Cardiac muscle cell (in vitro differentiated cells and primary cell): ENCODE measurements around the gene MYPN. TPM values are rescaled to one million over a fixed set of nuclear protein-coding genes. Genes with fewer than 3 reads are reported as not detected.

Experiments
- DNase-seq, 2 donors: peaks; one replicate each; pipeline versions ENCODE4 v3.0.0 to v3.0.0-alpha.2; 2010 to 2017; ENCODE audit warnings: low read depth in 1 of 2, low spot score in 1 of 2
- H3K27ac ChIP-seq: fragments of 200-600 bp; sonication (generic); 2 replicates; pipeline ENCODE4 v1.5.1; 2016
- H3K27me3 ChIP-seq: fragments of 200-600 bp; sonication (generic); 2 replicates; pipeline ENCODE4 v1.6.0; 2016; ENCODE audit warnings: control low read depth
- H3K36me3 ChIP-seq: fragments of 200-600 bp; sonication (generic); 2 replicates; pipeline ENCODE4 v1.5.1; 2016; ENCODE audit warnings: control low read depth
- H3K4me1 ChIP-seq: fragments of 200-600 bp; sonication (generic); 2 replicates; pipeline ENCODE4 v1.8.1; 2017; ENCODE audit warnings: low read depth, mild to moderate bottlenecking, mixed run types
- H3K4me3 ChIP-seq: fragments of 200-600 bp; sonication (generic); 2 replicates; pipeline ENCODE4 v1.5.1; 2016; ENCODE audit warnings: mild to moderate bottlenecking
- H3K9me3 ChIP-seq: fragments of 200-600 bp; sonication (generic); 2 replicates; pipeline ENCODE4 v1.5.1; 2017; ENCODE audit warnings: low read depth, mild to moderate bottlenecking, control low read depth
- polyA plus RNA-seq: library from polyadenylated mRNA; unstranded; fragments of >200 nt; fragmentation: Nextera tagmentation; extraction: Ambion mirVana; gene quantifications from 2 replicates; pipeline ENCODE4 v1.2.1, GENCODE V29; 2016
- total RNA-seq: library from RNA; depleted of rRNA; stranded (reverse); fragments of >200 nt; gene quantifications from 2 replicates; pipeline ENCODE4 v1.2.3, GENCODE V29; 2016
- TF ChIP-seq, protein P1 (sequence below): IDR thresholded peaks from 2 replicates; pipeline ENCODE4 v1.5.1; 2012; ENCODE audit warnings: low read depth, mild to moderate bottlenecking, low read length

Gene MYPN
- total and polyA plus RNA-seq, 2 experiments from 2014 or later, result 3.9 TPM

GRCh38 chr10:68121020-68121743, 11.9 kb downstream of the MYPN start:
- H3K27ac ChIP-seq, result no peak overlapping the region
- H3K4me3 ChIP-seq, result no peak overlapping the region
- no peaks in the 10 kb centered on the region for H3K9me3 ChIP-seq
- no peaks in the 10 kb centered on the region for H3K27me3 ChIP-seq
- TF ChIP-seq, protein P1, sequence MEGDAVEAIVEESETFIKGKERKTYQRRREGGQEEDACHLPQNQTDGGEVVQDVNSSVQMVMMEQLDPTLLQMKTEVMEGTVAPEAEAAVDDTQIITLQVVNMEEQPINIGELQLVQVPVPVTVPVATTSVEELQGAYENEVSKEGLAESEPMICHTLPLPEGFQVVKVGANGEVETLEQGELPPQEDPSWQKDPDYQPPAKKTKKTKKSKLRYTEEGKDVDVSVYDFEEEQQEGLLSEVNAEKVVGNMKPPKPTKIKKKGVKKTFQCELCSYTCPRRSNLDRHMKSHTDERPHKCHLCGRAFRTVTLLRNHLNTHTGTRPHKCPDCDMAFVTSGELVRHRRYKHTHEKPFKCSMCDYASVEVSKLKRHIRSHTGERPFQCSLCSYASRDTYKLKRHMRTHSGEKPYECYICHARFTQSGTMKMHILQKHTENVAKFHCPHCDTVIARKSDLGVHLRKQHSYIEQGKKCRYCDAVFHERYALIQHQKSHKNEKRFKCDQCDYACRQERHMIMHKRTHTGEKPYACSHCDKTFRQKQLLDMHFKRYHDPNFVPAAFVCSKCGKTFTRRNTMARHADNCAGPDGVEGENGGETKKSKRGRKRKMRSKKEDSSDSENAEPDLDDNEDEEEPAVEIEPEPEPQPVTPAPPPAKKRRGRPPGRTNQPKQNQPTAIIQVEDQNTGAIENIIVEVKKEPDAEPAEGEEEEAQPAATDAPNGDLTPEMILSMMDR, result no peak
- DNase-seq, result no peak
- no peaks in the 10 kb centered on the region for H3K36me3 ChIP-seq
- H3K4me1 ChIP-seq, result no peaks in the 10 kb centered on the region

GRCh38 chr10:68121852-68122251, 12.6 kb downstream of the MYPN start:
- Histone ChIP-seq H3K4me1 (no peaks in the 10 kb centered on the region), H3K27ac (no peak overlapping the region), H3K9me3 (no peaks in the 10 kb centered on the region), H3K36me3 (no peaks in the 10 kb centered on the region), H3K27me3 (no peaks in the 10 kb centered on the region), H3K4me3 (no peak overlapping the region)
- TF ChIP-seq, protein P1, result no peak
- no peak for DNase-seq

GRCh38 chr10:68124718-68125117, 15.4 kb downstream of the MYPN start:
- H3K4me1 ChIP-seq, result no peaks in the 10 kb centered on the region
- no peaks in the 10 kb centered on the region for H3K27me3 ChIP-seq
- no peaks in the 10 kb centered on the region for H3K9me3 ChIP-seq
- no peak for DNase-seq
- H3K36me3 ChIP-seq, result no peaks in the 10 kb centered on the region
- TF ChIP-seq, protein P1, result no peak
- H3K4me3 ChIP-seq, result no peak overlapping the region
- H3K27ac ChIP-seq, result no peak overlapping the region

GRCh38 chr10:68125772-68126171, 16.5 kb downstream of the MYPN start:
- no peaks in the 10 kb centered on the region for H3K4me1 ChIP-seq
- no peaks in the 10 kb centered on the region for H3K9me3 ChIP-seq
- no peak overlapping the region for H3K27ac ChIP-seq
- no peaks in the 10 kb centered on the region for H3K27me3 ChIP-seq
- TF ChIP-seq, protein P1, result no peak
- no peak for DNase-seq
- H3K36me3 ChIP-seq, result no peaks in the 10 kb centered on the region
- H3K4me3 ChIP-seq, result no peak overlapping the region

DNA sequence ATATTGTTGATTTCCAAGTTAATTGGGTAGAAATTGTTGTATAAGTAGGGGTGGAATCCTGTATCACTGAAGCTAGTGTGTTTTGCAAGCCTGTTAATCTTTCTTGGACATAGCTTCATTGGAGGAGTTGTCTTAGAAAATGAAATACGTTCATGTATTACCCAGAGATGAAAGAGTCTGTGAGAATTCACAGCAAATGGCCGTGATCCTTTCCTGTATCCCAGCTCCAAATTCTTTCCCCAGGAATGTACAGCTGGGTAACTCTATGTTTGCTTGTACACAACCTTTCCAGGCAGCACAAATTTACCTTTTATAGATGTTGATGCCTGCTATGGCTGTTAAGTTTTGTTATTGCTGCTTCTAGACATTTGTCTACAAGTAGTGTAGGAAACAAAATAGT, 18.7 kb downstream of the MYPN start:
- Histone ChIP-seq H3K4me3 (no peak overlapping the region), H3K4me1 (no peaks in the 10 kb centered on the region), H3K27ac (no peak overlapping the region), H3K9me3 (no peaks in the 10 kb centered on the region), H3K36me3 (no peaks in the 10 kb centered on the region), H3K27me3 (no peaks in the 10 kb centered on the region)
- no peak for DNase-seq
- TF ChIP-seq, protein P1, result no peak
